Fibroblast of lung (primary cell): ENCODE results near the gene STON2.

ENCODE experiments used
- EZH2 ChIP-seq: IDR thresholded peaks from 2 replicates; pipeline ENCODE4 v1.5.1; 2012; ENCODE audit warnings: low read length, control low read depth, mild to moderate bottlenecking; ENCODE audit errors: missing control alignments
- TF ChIP-seq, protein P1 (sequence below), 2 donors: IDR thresholded peaks in 1 of 2; conservative IDR thresholded peaks in 1 of 2; 1 replicate in 1 of 2; 2 replicates in 1 of 2; pipeline ENCODE4 v1.5.1; 2011 to 2012; ENCODE audit warnings: low read length in 2 of 2, control low read depth in 1 of 2, inconsistent platforms in 1 of 2, low read depth in 1 of 2, mild to moderate bottlenecking in 1 of 2

DNA sequence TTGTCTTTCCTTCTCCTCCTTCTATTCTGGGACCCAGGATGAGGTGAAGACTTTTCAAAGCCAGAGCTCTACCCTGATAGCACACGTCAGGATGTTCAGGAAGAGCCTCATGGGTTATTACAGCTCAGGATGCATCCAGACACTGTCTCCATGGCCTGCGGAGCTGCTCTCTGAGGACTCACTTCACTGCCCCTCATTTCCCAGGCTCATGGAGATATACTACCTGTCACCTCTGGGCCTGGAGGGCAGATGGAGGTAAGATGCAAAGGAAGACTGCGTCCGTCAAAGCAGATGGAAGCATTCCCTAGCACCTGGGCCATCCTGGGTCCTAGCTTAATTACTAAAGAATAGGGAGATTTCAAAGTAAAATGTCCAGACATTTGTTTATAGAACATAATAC is 32.6 kb downstream of the STON2 start:
- TF ChIP-seq, protein P1, sequence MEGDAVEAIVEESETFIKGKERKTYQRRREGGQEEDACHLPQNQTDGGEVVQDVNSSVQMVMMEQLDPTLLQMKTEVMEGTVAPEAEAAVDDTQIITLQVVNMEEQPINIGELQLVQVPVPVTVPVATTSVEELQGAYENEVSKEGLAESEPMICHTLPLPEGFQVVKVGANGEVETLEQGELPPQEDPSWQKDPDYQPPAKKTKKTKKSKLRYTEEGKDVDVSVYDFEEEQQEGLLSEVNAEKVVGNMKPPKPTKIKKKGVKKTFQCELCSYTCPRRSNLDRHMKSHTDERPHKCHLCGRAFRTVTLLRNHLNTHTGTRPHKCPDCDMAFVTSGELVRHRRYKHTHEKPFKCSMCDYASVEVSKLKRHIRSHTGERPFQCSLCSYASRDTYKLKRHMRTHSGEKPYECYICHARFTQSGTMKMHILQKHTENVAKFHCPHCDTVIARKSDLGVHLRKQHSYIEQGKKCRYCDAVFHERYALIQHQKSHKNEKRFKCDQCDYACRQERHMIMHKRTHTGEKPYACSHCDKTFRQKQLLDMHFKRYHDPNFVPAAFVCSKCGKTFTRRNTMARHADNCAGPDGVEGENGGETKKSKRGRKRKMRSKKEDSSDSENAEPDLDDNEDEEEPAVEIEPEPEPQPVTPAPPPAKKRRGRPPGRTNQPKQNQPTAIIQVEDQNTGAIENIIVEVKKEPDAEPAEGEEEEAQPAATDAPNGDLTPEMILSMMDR (conservative IDR thresholded peaks at IDR 0.05 in 1 of 2, IDR thresholded peaks at IDR 0.05 in 1 of 2; ENCODE audit: low read depth in 1 of 2, low read length in 2 of 2) = no peak
- no peak for TF ChIP-seq EZH2
